NCI-H446 treated with DMSO at 0.1 percent for 48 hours (cell line): ENCODE data around the gene DROSHA.
"Not testable (repeated sequence)": the region's sequence is repeated elsewhere in the genome, so short reads cannot be mapped to it uniquely, and the experiment has no call there.

ENCODE experiments used
- DNase-seq: peaks from one replicate; lab custom pipeline; 2025; lab: John Stamatoyannopoulos, UW

The DROSHA gene

GRCh38 chr5:31415009-31415923 is 116.6 kb downstream of the DROSHA start:
- DNase-seq: no peak

DNA sequence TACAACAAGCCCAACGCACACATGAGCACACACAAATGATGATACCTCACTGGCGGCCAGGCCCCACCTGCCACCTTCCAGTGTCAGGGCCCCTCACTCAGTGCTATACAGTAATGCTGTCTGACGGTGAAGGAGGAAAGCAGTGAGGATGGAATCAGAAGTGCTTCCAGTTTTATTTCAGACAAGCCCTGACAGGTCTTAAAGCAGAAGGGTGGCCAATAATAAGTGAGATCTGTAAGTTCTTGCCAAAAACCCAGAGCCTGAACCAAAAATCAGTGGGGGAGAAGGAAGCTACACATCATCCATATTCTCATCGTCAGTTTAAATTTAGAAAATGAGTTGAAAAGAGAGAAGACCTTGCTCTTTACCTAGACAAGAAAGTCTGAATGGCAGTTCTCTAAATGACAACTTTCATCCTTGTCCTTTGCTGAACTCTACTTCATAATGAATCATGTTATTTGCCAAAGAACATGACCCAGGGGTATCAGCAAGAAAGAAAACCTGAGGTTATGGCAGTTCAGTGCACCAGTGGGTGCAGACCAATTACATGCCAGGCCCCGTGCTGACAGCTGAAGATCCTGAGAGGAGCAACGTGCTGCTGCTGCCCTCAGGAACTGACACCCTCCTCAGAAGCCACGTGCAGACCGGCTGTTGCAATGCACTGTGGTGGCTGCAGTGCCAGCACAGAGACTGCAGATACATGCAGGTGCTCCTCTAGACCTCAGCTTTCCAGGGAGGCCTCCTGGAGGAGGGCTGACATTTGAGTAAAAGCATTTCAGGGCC is 118.7 kb downstream of the DROSHA start:
- DNase-seq: peak; percentile 82

- no peak for DNase-seq
Observed at GRCh38 chr5:31412324-31412723, 119.6 kb downstream of the DROSHA start.

GRCh38 chr5:31410089-31410488 is 121.8 kb downstream of the DROSHA start:
- DNase-seq: no peak

- no peak for DNase-seq
Observed at GRCh38 chr5:31408814-31409213, 123.1 kb downstream of the DROSHA start.

GRCh38 chr5:31407921-31408693 is 123.8 kb downstream of the DROSHA start:
- no peak for DNase-seq

GRCh38 chr5:31404325-31404724 is 127.6 kb downstream of the DROSHA start:
- DNase-seq: no peak

DNA sequence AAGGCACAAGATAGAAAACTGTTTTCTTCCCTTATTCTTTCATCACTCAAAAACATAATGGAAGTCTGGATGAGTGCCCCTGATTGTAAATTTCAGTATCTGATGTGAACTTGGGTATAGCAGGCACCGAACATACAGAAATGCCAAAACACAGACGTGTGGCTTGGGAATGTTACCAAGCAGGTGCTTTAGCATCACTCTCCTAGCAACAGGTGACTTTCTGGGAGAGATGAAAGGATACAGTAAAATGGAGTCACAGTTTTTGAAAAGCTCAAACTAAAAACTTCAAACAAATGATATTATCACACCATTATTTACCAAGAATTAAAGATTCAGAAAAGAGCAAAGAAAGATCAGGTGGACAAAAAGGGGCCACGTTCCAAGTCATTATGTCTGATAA is 130.2 kb downstream of the DROSHA start:
- DNase-seq: no peak

DNA sequence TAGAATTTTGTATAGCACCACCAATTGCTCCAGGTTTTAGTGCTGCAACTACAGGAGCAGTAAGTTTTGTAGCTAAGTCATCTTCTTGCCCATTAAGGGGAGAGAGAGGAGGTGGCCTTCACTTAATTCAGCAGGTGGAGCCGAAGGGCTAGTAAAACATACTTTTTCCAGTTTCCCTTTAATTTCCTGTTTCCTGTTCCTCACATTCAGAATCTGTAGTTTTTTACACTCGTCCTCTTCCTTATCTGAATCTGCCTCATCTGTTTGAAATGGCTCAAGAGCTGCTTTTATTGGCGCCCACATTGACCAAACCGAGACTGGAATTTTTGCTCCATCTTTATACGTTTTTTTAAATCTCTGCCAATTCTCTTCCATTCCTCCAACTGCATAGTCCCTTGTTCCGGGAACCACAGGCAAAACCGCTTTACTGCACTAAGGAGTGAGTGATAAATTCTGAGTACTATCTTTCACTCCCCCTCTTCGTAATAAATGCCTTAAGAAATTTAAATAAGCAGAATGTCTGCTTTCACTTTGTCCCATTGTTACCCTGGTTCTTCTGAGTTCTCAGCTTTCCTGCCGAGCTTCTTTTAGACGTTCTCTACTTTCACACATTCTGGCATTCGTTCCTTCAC is 133.9 kb downstream of the DROSHA start:
- no peak for DNase-seq

DNA sequence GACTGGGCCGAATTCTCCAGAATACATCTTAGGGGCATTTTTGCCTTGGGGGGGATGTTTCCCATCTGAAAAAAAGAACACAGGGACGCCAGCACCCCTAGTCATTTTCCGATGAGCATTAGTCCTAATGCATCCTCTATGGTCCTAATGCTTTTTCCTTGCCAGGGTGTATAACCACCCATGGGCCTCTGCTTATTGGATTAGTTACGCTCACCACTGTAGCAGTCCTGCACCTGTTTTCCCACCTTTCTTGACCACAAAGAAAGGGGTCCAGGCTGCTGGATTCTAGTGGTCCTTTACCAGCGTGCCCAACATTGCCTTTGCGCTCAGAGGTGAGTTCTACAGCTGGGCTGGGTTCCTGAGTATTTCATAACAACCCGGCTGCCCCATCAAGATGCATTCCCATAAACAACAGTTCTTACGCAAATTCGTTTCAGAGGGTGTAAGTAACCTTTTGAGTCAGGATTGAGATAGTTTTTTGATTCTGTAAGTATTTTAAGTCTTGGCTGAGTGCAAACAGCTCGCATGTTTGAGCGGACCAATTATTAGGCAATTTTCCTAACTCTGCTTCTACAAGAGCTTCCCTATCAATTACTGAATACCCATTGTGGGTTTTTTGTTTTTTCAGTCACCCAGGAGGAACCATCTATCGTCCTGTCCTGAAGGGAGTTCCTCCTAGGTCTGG is 135.1 kb downstream of the DROSHA start:
- no peak for DNase-seq

- not testable (repeated sequence) for DNase-seq
Observed at GRCh38 chr5:31395450-31396045, 136.3 kb downstream of the DROSHA start.

- no peak for DNase-seq
Observed at GRCh38 chr5:31393126-31393525, 138.8 kb downstream of the DROSHA start.

DNA sequence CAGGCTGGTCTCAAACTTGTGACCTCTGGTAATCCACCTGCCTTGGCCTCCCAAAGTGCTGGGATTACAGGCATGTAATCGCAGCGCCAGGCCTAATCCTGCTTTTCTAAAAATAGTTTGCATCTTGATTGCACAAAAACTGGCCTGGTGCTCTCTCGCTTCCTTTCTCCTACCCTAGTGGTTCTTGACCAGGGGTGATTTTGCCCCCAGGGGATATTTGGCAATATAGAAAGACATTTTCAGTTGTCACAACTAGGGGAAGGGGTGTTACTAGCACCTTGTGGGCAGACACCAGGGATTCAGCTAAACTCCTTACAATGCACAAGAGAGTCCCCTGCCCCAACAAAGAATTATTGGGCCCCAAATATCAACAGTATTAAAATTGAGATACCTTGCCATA is 139.8 kb downstream of the DROSHA start:
- no peak for DNase-seq

DNA sequence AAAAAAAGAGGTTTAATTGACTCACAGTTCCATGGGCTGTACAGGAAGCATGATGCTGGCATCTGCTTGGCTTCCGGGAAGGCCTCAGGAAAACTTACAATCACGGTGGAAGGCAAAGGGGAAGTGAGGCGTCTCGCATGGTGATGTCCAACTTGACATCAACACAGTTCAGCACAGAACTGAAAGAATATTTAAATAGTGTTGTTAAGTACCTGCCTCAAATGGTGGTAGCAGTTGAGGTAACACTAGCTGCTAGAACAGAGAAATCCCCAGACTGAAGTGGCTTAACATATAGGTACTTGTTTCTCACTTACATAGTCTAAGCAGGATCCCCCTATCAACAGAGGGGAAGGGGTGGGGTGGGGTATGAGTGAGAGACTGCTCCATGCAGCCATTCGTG is 141.6 kb downstream of the DROSHA start:
- no peak for DNase-seq

DNA sequence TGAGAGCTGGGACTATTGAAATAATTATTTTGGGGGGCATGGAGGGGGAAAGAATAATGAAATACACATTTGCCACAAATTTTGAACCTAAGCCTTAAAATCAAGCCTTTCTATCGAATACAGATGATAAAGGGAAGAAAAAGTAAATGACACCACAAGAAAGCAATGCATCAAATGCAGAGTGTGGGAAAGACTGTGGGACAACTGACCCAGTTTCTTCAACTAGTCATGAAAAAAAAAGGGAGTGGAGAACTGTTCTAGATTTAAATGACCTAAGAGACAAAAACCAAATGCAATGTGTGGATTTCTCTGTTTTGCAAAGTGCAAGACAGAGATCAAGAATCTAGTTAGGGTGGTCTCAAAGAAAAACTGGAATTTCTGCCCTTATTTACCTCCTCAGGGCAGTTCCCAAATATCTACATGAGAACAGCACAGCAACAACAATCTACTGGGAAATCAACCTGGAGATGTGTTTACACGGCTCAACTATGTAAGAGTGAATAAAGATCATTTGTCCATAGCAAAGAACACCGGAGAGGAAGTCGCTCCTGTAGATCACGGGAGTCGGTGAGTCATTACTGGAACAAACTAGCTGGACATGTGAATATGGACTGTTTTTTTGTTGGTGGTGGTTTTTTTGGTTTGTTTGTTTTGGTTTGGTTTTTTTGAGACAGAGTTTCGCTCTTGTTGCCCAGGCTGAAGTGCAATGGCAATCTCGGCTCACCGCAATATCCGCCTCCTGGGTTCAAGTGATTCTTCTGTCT is 145.9 kb downstream of the DROSHA start:
- DNase-seq: no peak

- DNase-seq: no peak
Observed at GRCh38 chr5:31383734-31384133, 148.2 kb downstream of the DROSHA start.

DNA sequence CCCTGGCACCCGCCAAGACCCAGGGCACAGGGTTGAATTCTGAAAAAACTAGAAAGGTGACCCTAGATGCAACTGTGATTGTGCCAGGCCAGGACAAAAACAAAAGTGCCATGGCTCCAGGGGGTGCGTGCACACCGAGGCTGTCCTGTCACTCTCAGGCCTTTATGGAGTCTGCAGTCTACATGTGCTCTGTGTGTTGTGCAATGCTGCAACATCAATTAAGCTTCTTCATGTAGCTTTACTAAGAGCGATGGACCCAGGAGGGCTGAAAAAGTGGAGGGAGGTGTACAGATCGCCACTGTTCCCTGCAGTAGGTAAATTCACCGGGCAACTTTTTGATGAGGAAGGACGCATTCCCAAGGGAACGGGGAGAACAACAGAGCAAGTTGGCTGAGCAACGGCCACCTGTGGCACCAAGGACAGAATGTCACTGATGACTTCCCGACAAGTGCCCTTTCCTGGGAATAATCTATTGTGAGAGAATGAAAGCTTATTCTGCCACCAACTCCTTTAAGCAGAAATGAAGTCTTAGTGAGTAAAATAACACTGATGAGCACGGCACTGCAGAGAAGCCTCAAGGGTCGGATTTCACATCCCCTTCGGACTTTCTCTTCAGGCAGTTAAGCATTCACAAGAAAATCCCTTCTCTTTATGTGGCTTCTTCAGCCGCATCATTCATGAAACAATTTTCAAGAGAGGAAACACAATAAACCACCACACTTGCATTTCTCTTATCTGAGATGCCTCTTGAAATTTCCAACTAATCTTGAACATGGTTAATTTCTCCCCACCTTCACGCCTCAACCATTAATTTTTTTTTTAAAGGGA is 149.6 kb downstream of the DROSHA start:
- no peak for DNase-seq

- DNase-seq: no peak
Observed at GRCh38 chr5:31381299-31381698, 150.6 kb downstream of the DROSHA start.

- no peak for DNase-seq
Observed at GRCh38 chr5:31380049-31380448, 151.8 kb downstream of the DROSHA start.
